ENCODE data around the gene MYH8.

MYH8 gene

DNA sequence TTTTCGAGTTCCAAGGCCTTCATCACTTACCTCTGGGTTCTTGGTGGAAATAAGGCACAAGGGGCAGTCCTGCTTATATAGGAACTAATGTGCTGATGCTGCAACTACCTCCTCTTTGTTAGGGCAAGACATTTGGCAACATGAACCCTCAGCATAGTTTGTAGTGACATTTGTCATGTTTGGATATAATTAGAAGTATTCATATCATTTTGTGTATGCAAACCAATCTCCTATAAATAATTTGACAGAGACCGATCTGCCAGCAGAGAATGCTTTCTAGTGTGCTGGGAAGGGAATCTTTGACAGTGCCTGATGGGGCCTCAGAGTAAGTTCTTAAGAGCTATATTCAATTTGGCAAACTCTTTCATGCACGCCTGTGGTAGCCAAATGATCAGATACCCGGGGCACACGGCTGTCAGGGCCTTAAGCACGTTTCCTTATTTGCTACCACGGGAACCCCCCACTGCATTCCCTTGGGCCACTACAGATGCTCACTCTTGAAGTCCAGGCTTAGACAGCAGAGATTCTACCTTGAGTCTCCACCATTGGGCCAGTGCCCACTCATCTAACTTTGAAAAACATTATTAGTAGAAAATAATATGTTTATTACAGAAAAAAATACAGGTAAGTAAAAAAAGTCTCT lies at the start of gene MYH8:
TSS of gene MYH8 (minus strand) at position 51 of the 643 bp plus-strand sequence. CDS start 1,723 bp downstream, outside the sequence.
- DNase-seq = no peak

GRCh38 chr17:10469459-10469858 lies 47.7 kb upstream of the MYH8 start, which contains the start of gene MYH4:
MYH4 (minus strand) TSS chr17:10469559; CDS start chr17:10466745, 2,814 bp downstream.
- no peak for DNase-seq

DNA sequence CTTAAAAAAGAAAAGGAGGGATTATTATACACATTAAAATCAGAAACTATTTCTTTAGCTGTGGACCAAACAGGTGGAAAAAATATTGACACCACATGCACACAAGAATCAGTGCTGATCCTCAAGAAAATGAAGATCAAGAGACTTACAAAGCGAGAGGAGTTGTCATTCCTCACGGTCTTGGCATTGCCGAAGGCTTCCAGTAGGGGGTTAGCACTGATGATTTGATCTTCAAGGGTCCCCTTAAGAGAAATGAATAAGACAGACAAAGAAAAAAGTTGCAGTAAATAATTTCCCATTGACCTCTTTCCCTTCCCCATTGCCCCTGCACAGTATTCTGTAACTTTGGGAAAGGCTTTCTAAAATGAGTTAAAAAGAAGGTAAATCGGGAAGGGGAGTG lies 41.7 kb upstream of the MYH8 start:
- no peak for DNase-seq

DNA sequence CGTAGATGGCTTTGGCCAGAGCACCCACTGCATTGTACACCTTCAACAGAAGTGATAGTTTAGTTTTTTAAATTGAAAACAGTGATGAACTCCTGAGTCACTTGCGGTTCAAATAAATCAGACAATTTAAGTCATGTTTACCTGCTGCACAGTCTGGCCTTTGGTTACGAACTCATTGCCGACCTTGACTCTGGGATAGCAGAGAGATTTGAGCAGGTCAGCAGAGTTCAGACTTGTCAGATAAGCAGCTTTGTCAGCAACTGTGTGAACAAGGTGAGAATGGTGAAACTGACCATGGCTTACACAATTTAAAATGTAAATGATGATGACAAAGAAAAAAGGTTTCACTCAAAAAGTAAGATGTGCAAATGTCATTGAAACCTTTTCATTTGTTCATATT lies 38.3 kb upstream of the MYH8 start:
- no peak for DNase-seq

DNA sequence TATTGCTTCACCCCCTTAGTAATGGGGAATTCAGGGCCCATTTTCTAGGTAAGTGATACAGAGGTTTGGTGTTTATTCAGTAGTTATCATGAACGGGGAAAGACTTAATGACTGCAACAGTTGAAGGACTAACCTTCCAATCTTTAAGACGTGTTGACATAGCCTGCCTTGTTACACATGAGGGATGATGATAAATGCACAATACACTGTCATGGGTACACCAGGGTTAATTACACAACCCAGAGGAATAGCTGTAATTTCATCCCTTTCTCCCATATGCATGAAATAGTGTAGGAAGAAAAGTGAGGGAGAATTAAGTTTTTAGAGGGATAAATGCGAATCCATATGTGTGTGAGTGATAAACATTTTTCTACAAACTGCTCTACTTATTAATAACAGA lies 37.0 kb upstream of the MYH8 start:
- no peak for DNase-seq

DNA sequence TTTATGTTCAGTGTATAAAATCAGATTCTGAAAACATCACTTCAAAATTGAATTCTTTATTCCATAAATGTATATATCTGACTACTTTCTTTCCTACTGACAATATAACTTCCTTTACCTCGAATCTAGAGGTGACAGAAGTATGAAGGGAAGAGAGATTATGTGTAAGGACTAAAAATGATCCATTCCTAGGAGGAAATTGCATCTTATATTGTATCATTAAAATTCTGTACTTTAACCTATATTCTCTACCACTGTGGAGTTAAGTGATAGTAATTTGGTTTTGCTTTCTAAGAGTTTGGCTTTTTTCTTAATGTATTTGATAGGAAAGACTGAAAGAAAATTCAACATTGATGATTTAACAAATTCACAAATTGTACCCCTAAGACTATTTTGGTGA lies 36.2 kb upstream of the MYH8 start:
- DNase-seq = no peak

DNA sequence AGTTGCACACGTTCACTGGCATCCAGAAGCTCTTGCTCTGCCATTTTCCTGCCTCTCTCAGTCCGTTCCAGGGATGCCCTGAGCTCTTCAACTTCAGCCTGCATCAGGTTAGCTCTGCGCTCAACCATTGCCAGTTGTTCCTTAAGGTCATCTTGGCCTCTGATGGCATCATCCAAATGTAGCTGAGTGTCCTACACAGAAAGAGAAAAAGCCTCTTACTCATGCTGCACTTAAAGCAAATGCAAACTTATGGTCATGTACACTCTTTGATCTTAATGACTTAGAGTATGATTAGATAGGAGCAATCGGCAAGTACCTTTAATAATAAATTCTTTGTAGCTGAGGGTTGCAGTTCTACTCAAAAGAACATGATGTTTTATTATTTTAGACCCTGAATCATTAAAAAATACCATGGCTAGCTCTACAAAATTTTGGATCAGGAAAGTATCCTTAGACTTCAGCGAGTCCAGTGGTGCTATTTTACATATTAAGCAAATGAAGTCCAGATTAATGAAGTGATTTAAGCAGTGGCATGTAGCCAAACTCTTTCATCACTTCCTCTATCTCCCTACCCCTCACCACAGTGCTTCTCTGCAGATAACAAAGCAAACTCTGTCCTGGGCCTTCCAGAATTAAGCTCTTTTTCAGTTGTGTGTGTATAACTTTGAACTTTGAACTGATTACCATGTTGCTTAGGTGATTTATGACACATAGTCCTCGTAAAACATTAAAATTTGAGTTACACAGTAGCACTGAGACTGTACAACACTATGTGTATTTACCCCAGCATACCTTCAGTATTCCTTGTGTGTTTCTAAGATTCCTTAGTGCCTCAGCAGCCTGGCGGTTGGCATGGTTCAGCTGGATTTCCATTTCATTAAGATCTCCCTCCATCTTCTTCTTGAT lies 25.5 kb upstream of the MYH8 start:
- DNase-seq = no peak

DNA sequence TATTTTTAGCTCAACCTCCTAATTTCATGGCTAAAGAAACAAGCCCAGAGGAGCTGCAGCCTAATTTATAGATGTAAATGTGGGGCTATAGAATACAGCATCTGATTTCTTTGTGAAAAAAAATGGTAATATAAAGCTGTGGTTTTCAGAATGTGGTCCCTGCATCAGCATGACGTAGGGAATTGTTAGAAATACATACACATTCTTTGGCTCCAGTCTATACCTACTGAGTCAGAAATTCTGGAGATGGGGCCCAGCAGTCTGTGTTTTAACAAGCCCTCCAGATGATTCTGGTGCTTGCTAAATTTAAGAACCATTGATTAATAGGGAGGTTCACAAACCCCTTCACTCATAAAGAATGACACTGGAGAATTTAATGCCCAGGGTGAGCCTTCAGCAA lies 18.1 kb upstream of the MYH8 start:
- no peak for DNase-seq

DNA sequence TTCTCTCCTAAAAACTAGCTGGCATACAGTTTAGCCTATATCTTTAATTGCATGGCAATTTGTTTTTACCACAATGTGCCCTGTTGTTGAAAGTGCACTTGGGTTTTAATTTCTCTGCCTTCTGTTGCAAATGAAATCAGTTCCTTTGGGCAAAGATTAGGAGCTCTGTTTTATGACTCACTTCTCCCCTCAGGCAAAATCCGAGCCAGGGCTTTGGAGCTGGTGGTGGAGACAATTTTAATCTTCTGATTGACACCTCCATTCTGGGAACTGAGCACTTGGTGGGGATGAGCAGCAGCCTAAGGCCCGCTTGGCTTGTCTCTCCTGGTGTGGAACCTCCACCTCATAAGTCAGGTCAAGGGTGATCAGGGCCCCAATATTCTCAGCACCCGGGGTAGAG lies 13.3 kb upstream of the MYH8 start:
- DNase-seq = no peak

DNA sequence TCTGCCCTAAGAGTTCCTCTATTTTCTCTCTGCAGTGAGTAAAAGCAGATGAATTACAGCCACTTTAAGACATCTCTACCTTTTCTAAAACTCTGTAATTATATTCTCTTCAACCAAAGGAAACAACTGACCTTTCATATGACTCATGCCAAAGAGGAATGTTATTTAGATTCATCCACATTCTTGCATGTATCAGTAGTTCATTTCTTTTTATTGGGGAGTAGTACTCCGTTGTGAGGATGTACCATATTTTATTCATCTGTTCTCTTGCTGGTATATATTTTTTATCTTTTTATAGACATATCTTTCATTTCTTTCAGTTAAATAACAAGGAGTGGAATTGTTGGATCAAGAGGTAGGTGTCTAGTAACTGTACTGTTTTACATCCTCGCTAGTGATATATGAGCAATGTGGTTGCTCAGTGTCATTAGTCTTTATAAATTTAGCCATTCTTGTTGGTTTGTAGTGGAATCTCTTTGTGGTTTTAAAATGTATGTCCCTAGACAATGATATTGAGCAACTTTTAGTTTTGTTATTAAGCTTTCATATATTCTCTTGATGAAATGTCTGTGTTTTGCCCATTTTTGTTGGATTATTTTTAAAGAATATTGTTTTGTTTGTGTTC lies 7.8 kb upstream of the MYH8 start:
- DNase-seq = no peak

DNA sequence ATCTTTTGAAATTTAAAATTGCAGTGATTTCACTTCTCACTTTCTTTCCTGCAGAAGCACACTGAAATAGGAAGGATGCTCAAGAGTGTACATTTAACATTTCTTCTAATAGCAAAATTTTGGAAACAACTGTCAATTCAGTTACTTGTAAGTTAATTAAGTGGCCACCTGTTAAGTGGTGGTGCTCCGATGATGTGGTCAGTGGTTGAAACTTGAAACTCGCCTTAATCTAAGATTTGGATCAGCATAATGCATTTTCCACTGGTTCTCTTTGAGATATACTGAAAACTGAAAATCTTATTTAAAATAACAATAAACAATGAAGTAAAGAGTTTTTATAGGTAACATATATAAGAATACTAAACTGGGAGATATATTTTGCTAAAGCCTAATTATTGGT lies 7.0 kb upstream of the MYH8 start:
- DNase-seq = no peak

GRCh38 chr17:10421211-10421610 lies 539 bp downstream of the MYH8 start:
- no peak for DNase-seq

- DNase-seq = no peak
Measured at GRCh38 chr17:10420811-10421210, 939 bp downstream of the MYH8 start.

- no peak for DNase-seq
Measured at GRCh38 chr17:10417431-10417830, 4.3 kb downstream of the MYH8 start.

DNA sequence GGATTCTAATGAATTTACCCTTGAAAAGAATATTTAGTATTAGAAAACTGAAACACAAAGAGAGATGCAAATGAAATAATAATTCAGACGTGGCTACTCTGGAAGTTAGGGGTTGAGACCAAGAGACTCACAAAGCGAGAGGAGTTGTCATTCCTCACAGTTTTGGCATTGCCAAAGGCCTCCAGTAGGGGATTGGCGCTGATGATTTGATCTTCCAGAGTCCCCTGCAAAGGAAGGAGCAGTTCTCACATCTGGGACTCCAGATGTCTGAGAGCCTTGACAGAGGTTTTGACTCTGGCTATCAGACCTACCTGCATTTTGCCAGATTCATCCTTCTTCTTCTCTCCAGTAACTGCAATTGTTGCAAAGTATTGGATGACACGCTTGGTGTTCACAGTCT lies 6.6 kb downstream of the MYH8 start:
- no peak for DNase-seq

DNA sequence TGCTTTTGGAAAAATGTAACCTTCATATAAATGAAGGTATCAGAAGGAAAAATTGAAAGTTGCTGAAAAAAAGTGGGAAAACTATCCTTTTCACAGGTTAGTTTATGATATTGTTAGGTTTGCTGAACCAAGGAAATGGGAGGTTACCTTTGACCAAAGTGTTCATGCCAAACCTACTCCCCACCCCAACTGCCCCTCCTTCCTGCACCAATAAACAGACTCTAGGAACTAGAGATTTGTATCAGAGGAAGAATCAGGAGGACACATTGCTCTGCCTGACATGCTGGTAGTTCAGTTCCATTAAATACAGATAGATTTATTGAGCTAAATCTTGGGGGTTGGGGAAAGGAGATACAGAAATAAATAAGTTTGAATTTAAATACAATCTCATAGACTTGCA lies 18.2 kb downstream of the MYH8 start:
- no peak for DNase-seq

- no peak for DNase-seq
Measured at GRCh38 chr17:10398352-10398751, 23.4 kb downstream of the MYH8 start.

GRCh38 chr17:10396524-10397163 lies 25.1 kb downstream of the MYH8 start:
- no peak for DNase-seq

GRCh38 chr17:10394201-10394887 lies 27.4 kb downstream of the MYH8 start:
- DNase-seq = no peak

DNA sequence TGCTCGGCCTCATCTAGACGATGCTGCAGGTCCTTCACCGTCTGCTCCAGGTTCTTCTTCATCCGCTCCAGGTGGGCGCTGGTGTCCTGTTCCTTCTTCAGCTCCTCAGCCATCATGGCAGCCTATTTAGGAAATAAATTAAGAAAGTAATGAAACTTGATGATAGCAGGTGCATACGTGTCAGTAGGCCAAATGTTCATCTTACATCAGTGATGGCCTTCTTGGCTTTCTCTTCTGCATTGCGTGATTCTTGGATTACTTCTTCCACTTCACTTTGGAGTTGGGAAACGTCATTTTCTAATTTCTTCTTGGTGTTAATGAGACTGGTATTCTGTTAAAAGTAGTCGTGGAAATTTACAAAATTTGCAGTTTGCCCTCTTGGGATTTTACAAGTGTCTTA lies 28.9 kb downstream of the MYH8 start:
- no peak for DNase-seq

DNA sequence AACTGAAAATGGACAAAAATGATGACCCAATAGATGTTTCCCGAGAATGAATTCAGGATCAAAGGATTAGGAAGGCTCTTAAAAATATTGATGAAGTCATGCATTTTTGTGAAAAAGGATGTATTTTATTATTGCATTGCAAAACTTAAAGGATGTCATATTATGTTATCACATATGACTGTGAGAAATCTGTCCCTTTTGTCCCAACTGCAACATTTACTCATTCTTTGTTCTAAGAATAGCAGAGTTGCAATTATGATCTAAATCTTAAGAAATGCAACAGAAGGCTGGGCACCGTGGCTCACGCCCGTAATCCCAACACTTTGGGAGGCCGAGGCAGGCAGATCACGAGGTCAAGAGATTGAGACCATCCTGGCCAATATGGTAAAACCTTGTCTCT lies 35.9 kb downstream of the MYH8 start:
- no peak for DNase-seq

GRCh38 chr17:10384175-10384574 lies 37.6 kb downstream of the MYH8 start:
- DNase-seq = no peak
